IPS-NIHi11 (cell line): ENCODE measurements around the gene PPP1R27.
A peak's percentile ranks its signal among the peaks of the same experiment; 100 is the strongest.
"Not testable (repeated sequence)": the region's sequence is repeated elsewhere in the genome, so short reads cannot be mapped to it uniquely, and the experiment has no call there.

Experiments used
- DNase-seq: peaks from one replicate; pipeline ENCODE4 v3.0.0; 2012; ENCODE audit warnings: mixed read lengths, low spot score

The PPP1R27 gene

GRCh38 chr17:81840826-81841778 is 6.3 kb upstream of the PPP1R27 start:
- DNase-seq = peak; percentile 17

GRCh38 chr17:81840059-81840458 is 5.2 kb upstream of the PPP1R27 start:
- DNase-seq = not testable (repeated sequence)

DNA sequence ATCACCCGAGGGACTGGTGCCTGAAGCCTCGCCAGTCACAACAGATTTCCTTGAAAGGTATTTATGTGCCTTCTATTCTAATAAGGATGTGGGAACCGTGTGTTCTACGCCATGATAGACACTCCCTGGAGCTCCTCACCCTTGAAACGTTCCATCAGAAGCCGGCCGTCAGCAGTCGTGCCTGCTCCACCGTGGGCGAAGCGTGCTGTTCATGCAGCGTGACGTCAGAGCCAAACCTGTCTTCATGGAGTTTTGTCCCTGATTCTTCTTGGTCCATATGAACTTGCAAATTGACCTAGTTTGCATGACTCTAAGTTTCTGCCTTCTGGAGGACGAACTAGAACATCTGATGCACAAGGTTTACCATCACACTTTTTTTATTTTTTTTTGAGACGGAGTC is 4.5 kb upstream of the PPP1R27 start:
- no peak for DNase-seq

DNA sequence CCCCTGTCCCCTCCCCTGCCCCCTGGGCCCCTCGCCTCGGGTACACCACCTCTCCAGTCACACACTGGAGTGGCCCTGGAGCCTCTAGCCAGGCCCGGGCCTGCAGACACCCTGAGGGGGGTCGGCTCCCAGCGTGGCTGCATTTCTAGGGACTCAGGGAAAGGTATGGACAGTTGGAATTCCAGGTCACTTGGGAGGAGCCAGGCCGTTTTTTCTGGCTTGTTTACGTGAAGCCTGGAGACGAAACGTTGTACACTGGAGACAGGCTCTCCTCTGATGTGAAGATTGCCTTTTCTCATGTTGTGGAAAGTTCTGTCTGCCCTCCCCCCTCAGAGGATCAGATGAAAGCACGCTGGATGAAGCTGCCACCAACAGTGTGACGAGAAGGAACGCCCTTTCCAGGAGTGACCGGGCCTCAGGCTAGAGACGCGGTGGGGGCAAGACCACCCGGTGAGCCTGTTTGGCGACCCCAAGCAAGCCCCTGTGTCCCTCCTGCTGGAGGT is 4.0 kb upstream of the PPP1R27 start:
- DNase-seq = no peak

GRCh38 chr17:81837641-81838040 is 2.8 kb upstream of the PPP1R27 start:
- no peak for DNase-seq

DNA sequence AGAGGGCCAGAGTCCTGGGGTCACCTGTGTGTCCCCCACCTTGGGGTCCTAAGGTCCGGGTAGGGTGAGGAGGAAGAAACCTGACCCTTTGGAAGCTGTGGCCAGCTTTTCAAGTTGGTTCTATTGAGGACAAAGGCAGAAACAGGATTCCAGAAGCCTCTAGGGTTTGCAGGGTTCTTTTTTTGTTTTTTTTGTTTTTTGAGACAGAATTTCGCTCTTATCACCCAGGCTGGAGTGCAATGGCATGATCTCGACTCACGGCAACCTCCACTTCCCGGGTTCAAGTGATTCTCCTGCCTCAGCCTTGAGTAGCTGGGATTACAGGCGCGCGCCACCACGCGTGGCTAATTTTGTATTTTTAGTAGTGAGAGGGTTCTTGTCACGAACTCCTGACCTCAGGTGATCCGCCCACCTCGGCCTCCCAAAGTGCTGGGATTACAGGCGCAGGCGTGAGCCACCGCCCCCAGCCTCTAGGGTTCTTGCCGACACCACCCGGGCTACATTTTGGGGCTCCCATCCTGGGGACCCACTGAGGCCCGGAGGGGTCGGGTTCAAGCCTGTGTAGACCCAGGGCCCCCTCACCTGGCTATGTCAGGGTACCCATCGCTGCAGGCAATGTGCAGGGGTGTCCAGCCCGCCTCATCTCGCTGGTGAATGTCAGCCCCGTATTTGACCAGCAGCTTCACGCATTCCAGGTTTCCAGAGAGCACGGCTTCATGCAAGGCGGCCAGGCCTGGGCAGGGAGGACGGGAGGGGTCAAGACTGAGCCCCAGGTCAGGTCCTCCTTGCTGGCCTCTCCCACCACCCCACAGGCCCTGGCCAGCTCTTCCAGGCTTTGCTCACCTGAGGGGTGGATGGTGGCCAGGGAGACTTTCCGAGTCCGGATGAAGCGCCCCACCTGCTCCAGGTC is 674 bp downstream of the PPP1R27 start:
- DNase-seq = no peak

DNA sequence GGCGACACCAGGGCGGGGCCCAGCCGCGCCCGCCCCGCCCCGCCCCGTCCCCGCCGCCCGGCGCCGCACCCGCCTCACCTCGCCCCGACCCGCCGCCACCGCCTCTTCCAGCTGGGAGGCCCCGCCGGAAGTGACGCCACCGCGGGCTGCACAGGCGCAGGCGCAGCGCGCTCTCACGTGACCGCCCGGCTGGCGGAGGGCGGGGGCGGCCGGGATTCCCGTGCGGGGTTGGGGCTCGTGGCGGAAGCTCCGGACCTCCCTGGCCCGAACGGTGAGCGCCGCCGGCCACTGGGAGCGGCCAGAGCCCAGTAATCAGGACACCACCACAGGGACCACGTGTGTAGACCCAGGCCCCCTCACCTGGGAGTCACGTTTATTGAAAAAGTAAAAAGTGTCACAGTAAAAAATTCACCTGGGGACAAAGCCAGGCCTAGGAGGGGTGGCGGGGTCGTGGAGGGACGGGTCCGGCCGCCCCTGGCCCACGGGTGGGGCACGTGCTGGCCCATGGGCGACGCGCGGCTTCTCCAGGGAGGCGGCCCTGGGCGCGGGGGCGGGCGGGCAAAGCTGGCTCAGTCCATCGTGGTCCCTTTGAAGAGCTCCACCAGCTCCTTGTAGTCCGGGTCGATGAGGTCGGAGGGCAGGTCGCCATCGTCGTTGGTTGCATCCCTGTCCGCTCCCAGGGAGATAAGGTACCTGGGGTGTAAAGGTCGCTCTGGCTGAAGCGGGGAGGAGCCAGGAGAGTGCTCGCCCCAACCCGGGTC is 1.5 kb downstream of the PPP1R27 start, which contains the start of gene MCRIP1:
MCRIP1 (minus strand) TSS at position 132 of the 761 bp plus-strand sequence. CDS start 8,785 bp downstream, outside the sequence.
- DNase-seq = peak; percentile 100

- DNase-seq = no peak
Measured at GRCh38 chr17:81832608-81833159, 2.2 kb downstream of the PPP1R27 start.

DNA sequence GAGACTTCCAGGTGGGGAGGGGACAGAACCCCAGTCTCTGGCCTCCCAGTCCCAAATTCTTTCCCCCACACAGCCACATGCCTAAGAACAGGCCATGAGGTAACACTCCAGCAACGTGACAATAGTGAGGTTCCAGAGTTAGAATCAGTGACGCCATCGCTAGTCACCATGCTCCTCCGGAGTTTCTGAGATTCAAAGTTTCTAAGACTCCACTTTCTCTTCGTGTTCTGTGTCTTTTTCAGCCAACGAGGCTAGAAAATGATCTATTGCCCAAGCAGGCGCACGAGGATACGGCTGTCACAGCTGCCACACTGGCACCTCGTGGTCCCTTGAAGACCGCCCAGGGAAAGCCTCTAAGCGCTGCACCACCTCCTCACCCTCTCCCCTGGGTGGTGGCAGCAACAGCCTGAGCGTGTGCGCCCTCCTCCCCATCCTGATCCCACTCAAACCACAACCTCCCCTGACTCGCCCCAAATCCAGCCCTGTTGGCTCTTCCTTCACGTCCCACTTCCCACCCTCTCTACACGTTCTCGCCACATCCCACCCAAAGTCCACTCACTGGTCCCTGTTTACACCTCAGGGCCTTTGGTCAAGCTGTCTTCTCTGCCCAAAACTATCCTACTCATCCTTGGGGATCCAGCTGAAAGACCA is 2.8 kb downstream of the PPP1R27 start:
- no peak for DNase-seq

GRCh38 chr17:81831563-81831956 is 3.3 kb downstream of the PPP1R27 start:
- no peak for DNase-seq

- DNase-seq = no peak
Measured at GRCh38 chr17:81829858-81830257, 5.0 kb downstream of the PPP1R27 start.

DNA sequence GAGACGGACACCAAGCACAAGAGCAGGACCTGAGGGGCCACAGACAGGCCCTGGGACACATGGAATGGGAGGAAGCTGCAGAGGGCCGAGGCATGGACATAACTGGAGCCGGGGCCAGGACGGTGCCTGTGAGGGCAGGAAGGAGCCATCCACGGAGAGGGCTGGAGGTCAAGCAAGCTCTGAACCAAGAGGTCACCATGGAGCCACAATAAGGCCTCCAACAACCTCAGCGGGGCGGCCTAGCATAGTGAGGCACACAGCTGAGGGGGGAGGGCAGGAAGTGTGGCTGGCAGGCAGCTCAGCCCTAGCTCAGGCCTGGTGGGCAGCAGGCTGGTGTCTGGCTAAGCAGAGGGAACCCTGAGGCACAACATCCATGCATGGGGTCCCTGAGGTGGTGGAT is 6.2 kb downstream of the PPP1R27 start:
- DNase-seq = no peak

GRCh38 chr17:81825841-81826466 is 8.9 kb downstream of the PPP1R27 start:
- DNase-seq = no peak

GRCh38 chr17:81824595-81824994 is 10.3 kb downstream of the PPP1R27 start:
- no peak for DNase-seq

- no peak for DNase-seq
Measured at GRCh38 chr17:81823820-81824550, 10.9 kb downstream of the PPP1R27 start.

GRCh38 chr17:81822996-81823819 is 11.6 kb downstream of the PPP1R27 start:
- no peak for DNase-seq

DNA sequence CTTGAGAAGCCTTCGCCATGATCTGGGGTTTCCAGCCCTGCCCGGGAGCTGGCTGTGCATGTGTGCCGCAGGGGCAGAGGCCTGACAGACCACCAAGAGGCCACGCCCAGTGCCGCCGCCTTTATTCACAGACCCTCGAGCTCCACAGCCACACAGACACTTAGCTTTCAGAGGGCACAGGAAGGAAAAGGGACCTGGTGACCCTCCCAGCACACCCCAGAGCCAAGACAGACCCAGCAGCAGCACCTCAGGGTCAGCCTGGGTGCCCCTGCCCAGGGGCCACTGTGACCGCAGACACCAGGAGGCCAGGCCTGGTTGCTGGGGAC is 12.6 kb downstream of the PPP1R27 start:
- DNase-seq = no peak

GRCh38 chr17:81821603-81822311 is 13.1 kb downstream of the PPP1R27 start:
- DNase-seq = peak; percentile 85
